GM23248 (cell line): ENCODE results near the gene TBXT. TPM values are rescaled to one million over a fixed set of nuclear protein-coding genes. Genes with fewer than 3 reads are reported as not detected.
"Not testable (repeated sequence)": the region's sequence is repeated elsewhere in the genome, so short reads cannot be mapped to it uniquely, and the experiment has no call there.

Experiments used
- DNase-seq: peaks from one replicate; pipeline ENCODE4 v3.0.0-alpha.2; 2015
- H2AFZ ChIP-seq: fragments of 200-600 bp; sonication (generic); 2 replicates; pipeline ENCODE4 v1.6.1; 2016; ENCODE audit warnings: antibody characterized with exemption
- H3F3A ChIP-seq: fragments of 200-600 bp; sonication (generic); 2 replicates; pipeline ENCODE4 v1.6.1; 2016; ENCODE audit warnings: mild to moderate bottlenecking, antibody characterized with exemption, mixed run types; ENCODE audit not compliant: insufficient read depth
- H3K27ac ChIP-seq: fragments of 200-600 bp; sonication (generic); 2 replicates; pipeline ENCODE4 v1.5.1; 2016; ENCODE audit warnings: mild to moderate bottlenecking
- H3K27me3 ChIP-seq: fragments of 200-600 bp; sonication (generic); replicated peaks from 2 replicates; pipeline ENCODE4 v1.6.1; 2016; ENCODE audit warnings: mild to moderate bottlenecking; ENCODE audit not compliant: insufficient read depth
- H3K36me3 ChIP-seq: fragments of 200-600 bp; sonication (generic); 2 replicates; pipeline ENCODE4 v1.6.1; 2016; ENCODE audit warnings: low read depth, mild to moderate bottlenecking
- H3K4me1 ChIP-seq: fragments of 200-600 bp; sonication (generic); 2 replicates; pipeline ENCODE4 v1.6.1; 2016; ENCODE audit warnings: mild to moderate bottlenecking; ENCODE audit not compliant: insufficient read depth
- H3K4me2 ChIP-seq: fragments of 200-600 bp; sonication (generic); one replicate; pipeline ENCODE4 v1.6.1; 2016; ENCODE audit warnings: mild to moderate bottlenecking; ENCODE audit not compliant: unreplicated experiment
- H3K4me3 ChIP-seq: fragments of 200-600 bp; sonication (generic); 2 replicates; pipeline ENCODE4 v1.5.1; 2016; ENCODE audit warnings: mild to moderate bottlenecking
- H3K79me2 ChIP-seq: fragments of 200-600 bp; sonication (generic); 2 replicates; pipeline ENCODE4 v1.6.1; 2016; ENCODE audit warnings: mild to moderate bottlenecking; ENCODE audit not compliant: insufficient read depth
- H3K9ac ChIP-seq: fragments of 200-600 bp; sonication (generic); 2 replicates; pipeline ENCODE4 v1.6.1; 2016; ENCODE audit warnings: mild to moderate bottlenecking
- H3K9me2 ChIP-seq: fragments of 200-600 bp; sonication (generic); 2 replicates; pipeline ENCODE4 v1.6.1; 2016; ENCODE audit warnings: mixed run types, mild to moderate bottlenecking, moderate library complexity; ENCODE audit not compliant: insufficient read depth
- H3K9me3 ChIP-seq: fragments of 200-600 bp; sonication (generic); one replicate; pipeline ENCODE4 v1.6.1; 2017; ENCODE audit warnings: low read depth
- H4K20me1 ChIP-seq: fragments of 200-600 bp; sonication (generic); 2 replicates; pipeline ENCODE4 v1.6.0; 2016; ENCODE audit not compliant: insufficient read depth
- EZH2 ChIP-seq: fragments of 200-600 bp; sonication (generic); IDR thresholded peaks from 2 replicates; pipeline ENCODE4 v1.6.1; 2018; ENCODE audit warnings: antibody characterized with exemption, mild to moderate bottlenecking; ENCODE audit not compliant: insufficient read depth, poor library complexity, severe bottlenecking
- EZH2phosphoT487 ChIP-seq: fragments of 200-600 bp; sonication (generic); IDR thresholded peaks from 2 replicates; pipeline ENCODE4 v1.6.1; 2018; ENCODE audit warnings: antibody characterized with exemption, moderate library complexity, mild to moderate bottlenecking, low read depth; ENCODE audit not compliant: insufficient read depth
- WGBS, 2 experiments: methylation state at CpG; one replicate each; pipeline ENCODE4 v1.1.6; 2015 to 2017; ENCODE audit warnings: low lambda C conversion rate in 2 of 2, low coverage in 1 of 2; ENCODE audit errors: missing lambda C conversion rate in 2 of 2; 5-methylcytosine and 5-hydroxymethylcytosine counted together
- in situ Hi-C: fragments of 300-500 bp; cut with MboI; formaldehyde crosslinking; loops from 2 replicates; pipeline ENCODE4 v1.15.0; 2020
- polyA plus RNA-seq: library from polyadenylated mRNA; unstranded; fragments of >200 nt; fragmentation: Nextera tagmentation; extraction: Ambion mirVana; gene quantifications from 2 replicates; pipeline ENCODE4 v1.2.1, GENCODE V29; 2016
- total RNA-seq: library from RNA; depleted of rRNA; stranded (reverse); fragments of >200 nt; shearing (Covaris generic); gene quantifications from 2 replicates; pipeline ENCODE4 v1.2.3, GENCODE V29; 2014

Gene TBXT
- total and polyA plus RNA-seq, 2 experiments from 2014 or later: not detected

DNA sequence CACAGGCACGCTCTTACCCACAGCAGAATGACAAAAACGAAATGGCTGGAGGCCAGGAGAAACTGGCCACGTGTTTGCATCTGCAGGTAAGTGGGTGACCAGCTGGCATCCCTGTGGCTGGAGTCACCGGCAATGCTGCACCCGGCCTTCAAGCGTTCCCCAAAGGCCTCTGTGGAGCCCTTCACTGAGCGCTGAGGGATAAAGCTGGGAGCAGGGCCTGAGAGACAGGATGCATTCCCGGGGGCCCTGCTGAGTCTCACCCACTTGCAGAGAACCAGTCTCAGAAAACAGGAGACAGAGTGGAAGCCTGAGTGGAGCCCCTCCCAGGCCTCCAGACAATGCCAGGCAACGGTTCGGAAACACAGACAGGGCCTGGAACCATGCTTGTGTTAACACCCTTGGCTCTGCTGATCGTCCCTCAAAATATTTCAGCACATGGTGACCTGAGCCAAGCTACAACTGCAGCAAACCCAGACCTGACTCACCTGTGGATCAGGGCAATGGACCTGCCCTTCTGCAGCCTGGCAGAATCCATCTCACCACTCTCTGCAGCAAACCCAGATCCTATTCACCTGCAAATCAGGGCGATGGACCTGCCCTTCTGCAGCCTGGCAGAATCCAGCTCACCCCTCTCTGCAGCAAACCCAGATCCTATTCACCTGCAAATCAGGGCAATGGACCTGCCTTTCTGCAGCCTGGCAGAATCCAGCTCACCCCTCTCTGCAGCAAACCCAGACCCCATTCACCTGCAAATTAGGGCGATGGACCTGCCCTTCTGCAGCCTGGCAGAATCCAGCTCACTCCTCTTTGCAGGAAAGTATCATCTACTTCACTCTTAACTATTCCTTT, 39.8 kb downstream of the TBXT start:
- H3F3A ChIP-seq: no peaks in the 10 kb centered on the region
- no peak overlapping the region for H2AFZ ChIP-seq
- 8 to 9% methylated on average over 13 of the region's 13 CpGs for WGBS, 2 experiments
- no peaks in the 10 kb centered on the region for H3K4me1 ChIP-seq
- H3K27ac ChIP-seq: no peak overlapping the region
- DNase-seq: no peak
- H3K4me3 ChIP-seq: no peak overlapping the region
- H3K79me2 ChIP-seq: no peaks in the 10 kb centered on the region
- H3K9me2 ChIP-seq: no peaks in the 10 kb centered on the region
- in situ Hi-C loops: no loop called here
- H4K20me1 ChIP-seq: no peaks in the 10 kb centered on the region
- H3K9me3 ChIP-seq: no peaks in the 10 kb centered on the region
- no peaks in the 10 kb centered on the region for H3K36me3 ChIP-seq
- no peak overlapping the region for H3K4me2 ChIP-seq
- no peak overlapping the region for H3K9ac ChIP-seq
- H3K27me3 ChIP-seq: peaks cover 3% of the 10 kb centered on the region; the same call in 1 of the 2 replicates
- TF ChIP-seq EZH2phosphoT487 (no peak), EZH2 (no peak)

GRCh38 chr6:166123115-166123514, 44.5 kb downstream of the TBXT start:
- not testable (repeated sequence) for DNase-seq, H3K9me3 ChIP-seq, H3K9me2 ChIP-seq, H4K20me1 ChIP-seq, H3K4me2 ChIP-seq, H3K36me3 ChIP-seq, H3F3A ChIP-seq, H3K4me3 ChIP-seq, H3K9ac ChIP-seq, H3K4me1 ChIP-seq, H3K27me3 ChIP-seq, H2AFZ ChIP-seq, H3K27ac ChIP-seq, H3K79me2 ChIP-seq
- in situ Hi-C loops: loop anchor here (25.0 kb wide), 1 partner anchor 686 kb away; no protein-coding TSS in a partner anchor
- WGBS, 2 experiments: 43 to 48% methylated on average over 9 of the region's 9 CpGs

- Histone ChIP-seq H3K9me2 (no peaks in the 10 kb centered on the region), H3F3A (no peaks in the 10 kb centered on the region), H3K79me2 (no peaks in the 10 kb centered on the region), H2AFZ (no peak overlapping the region), H3K36me3 (no peaks in the 10 kb centered on the region), H3K4me1 (no peaks in the 10 kb centered on the region), H3K27me3 (peaks cover 3% of the 10 kb centered on the region; the same call in 1 of the 2 replicates), H3K9me3 (no peaks in the 10 kb centered on the region), H3K9ac (no peak overlapping the region), H3K4me3 (no peak overlapping the region), H3K4me2 (no peak overlapping the region), H4K20me1 (no peaks in the 10 kb centered on the region), H3K27ac (no peak overlapping the region)
- whole genome bisulfite sequencing, 2 experiments: 27 to 34% methylated on average over 7 of the region's 7 CpGs
- in situ Hi-C loops: loop anchor here (25.0 kb wide), 1 partner anchor 684 kb away; no protein-coding TSS in a partner anchor
- DNase-seq: no peak
- TF ChIP-seq EZH2phosphoT487 (no peak), EZH2 (no peak)
Observed at GRCh38 chr6:166121726-166122125, 45.9 kb downstream of the TBXT start.

- Histone ChIP-seq H3K27ac (no peak overlapping the region), H3K4me1 (no peaks in the 10 kb centered on the region), H3K9me2 (no peaks in the 10 kb centered on the region), H2AFZ (no peak overlapping the region), H3F3A (no peaks in the 10 kb centered on the region), H3K4me3 (no peak overlapping the region), H3K9ac (no peak overlapping the region), H3K9me3 (no peaks in the 10 kb centered on the region), H3K27me3 (peaks cover 3% of the 10 kb centered on the region; the same call in 1 of the 2 replicates), H3K36me3 (no peaks in the 10 kb centered on the region), H3K79me2 (no peaks in the 10 kb centered on the region), H4K20me1 (no peaks in the 10 kb centered on the region), H3K4me2 (no peak overlapping the region)
- in situ Hi-C loops: loop anchor here (25.0 kb wide), 1 partner anchor 682 kb away; no protein-coding TSS in a partner anchor
- WGBS, 2 experiments: 33 to 41% methylated on average over 4 of the region's 4 CpGs
- DNase-seq: no peak
- TF ChIP-seq EZH2 (no peak), EZH2phosphoT487 (no peak)
Observed at GRCh38 chr6:166119116-166119911, 48.3 kb downstream of the TBXT start.
